Measurements from ENCODE around the gene UBAC2. TPM values are rescaled to one million over a fixed set of nuclear protein-coding genes. Genes with fewer than 3 reads are reported as not detected.
"Not testable (repeated sequence)": the region's sequence is repeated elsewhere in the genome, so short reads cannot be mapped to it uniquely, and the experiment has no call there.

Gene UBAC2
- total RNA-seq, 2 donors from 2014 or later = 72.7 to 80.4 TPM

DNA sequence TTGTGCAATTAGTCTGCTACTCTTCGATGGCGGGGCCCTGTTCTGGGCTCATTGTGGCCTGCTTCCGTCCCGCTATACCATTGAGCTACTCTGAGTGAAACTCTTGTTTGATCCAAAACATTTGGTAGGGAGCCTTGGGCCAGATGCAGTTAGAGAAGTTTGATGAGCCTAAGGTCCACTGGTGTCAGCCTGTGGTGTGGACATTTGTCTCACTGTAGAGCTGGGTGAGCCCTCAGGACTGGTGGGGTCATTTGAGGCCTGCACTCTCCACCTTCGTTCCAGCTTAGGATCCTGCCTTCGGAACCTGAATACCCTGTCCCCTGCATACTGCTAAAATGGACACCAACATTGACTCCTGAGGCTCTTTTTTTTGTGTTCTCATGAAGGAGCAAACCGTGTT, 6.9 kb downstream of the UBAC2 start:
- DNase-seq = peak; percentile 28

DNA sequence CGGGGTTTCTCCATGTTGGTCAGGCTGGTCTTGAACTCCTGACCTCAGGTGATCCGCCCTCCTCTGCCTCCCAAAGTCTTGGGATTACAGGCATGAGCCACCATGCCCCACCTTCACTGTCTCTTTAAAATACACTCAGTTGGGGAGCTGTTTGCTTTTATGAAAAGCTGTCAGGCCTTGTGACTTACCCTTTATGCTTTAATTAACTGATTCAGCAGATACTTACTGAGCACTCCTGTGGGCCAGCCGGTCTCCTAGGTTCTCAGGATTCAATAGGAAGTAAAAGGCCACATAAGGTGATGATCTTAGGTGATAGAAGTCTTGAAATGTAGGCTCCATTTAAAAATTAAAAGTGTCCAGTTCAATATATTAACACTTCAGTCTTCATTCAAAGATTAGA, 7.5 kb downstream of the UBAC2 start:
- Histone ChIP-seq H3K9ac (ENCODE audit: extremely low read depth, low read length, poor library complexity, severe bottlenecking) (no peak overlapping the region), H3K36me3 (ENCODE audit: control insufficient read depth, insufficient read depth, low read length) (peaks cover 17% of the 10 kb centered on the region), H3K4me1 (ENCODE audit: control insufficient read depth, insufficient read depth, low read length) (peaks cover 21% of the 10 kb centered on the region), H3K4me3 (ENCODE audit: low read length) (no peak overlapping the region), H3K27ac (ENCODE audit: low read depth, low read length) (no peak overlapping the region), H3K9me3 (ENCODE audit: control insufficient read depth, low read length) (no peaks in the 10 kb centered on the region), H3K27me3 (ENCODE audit: control insufficient read depth, insufficient read depth, low read length, poor library complexity, severe bottlenecking) (no peaks in the 10 kb centered on the region)
- no peak overlapping the region for H3K4me3 Mint-ChIP-seq
- no peaks in the 10 kb centered on the region for H3K27me3 Mint-ChIP-seq (ENCODE audit: insufficient read depth)
- H3K9me3 Mint-ChIP-seq = no peaks in the 10 kb centered on the region
- DNase-seq = peak; percentile 28
- 94% methylated on average over 2 to 3 of the region's 3 CpGs for WGBS, 2 experiments (ENCODE audit: insufficient coverage in 1 of 2, insufficient read length in 1 of 2)
- peaks cover 55% of the 10 kb centered on the region for H3K4me1 Mint-ChIP-seq
- peak overlapping the region; percentile 76 for H3K27ac Mint-ChIP-seq
- peaks cover 24% of the 10 kb centered on the region for H3K36me3 Mint-ChIP-seq (ENCODE audit: low read depth)
- TF ChIP-seq, protein P1, sequence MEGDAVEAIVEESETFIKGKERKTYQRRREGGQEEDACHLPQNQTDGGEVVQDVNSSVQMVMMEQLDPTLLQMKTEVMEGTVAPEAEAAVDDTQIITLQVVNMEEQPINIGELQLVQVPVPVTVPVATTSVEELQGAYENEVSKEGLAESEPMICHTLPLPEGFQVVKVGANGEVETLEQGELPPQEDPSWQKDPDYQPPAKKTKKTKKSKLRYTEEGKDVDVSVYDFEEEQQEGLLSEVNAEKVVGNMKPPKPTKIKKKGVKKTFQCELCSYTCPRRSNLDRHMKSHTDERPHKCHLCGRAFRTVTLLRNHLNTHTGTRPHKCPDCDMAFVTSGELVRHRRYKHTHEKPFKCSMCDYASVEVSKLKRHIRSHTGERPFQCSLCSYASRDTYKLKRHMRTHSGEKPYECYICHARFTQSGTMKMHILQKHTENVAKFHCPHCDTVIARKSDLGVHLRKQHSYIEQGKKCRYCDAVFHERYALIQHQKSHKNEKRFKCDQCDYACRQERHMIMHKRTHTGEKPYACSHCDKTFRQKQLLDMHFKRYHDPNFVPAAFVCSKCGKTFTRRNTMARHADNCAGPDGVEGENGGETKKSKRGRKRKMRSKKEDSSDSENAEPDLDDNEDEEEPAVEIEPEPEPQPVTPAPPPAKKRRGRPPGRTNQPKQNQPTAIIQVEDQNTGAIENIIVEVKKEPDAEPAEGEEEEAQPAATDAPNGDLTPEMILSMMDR (conservative IDR thresholded peaks at IDR 0.05) = no peak

More for the DNA sequence above, 6.9 kb downstream of the UBAC2 start:
- H3K27me3 Mint-ChIP-seq (ENCODE audit: insufficient read depth) = no peaks in the 10 kb centered on the region
- no peak overlapping the region for H3K4me3 Mint-ChIP-seq
- TF ChIP-seq, protein P1 (conservative IDR thresholded peaks at IDR 0.05) = no peak
- Histone ChIP-seq H3K27ac (ENCODE audit: low read depth, low read length) (no peak overlapping the region), H3K9me3 (ENCODE audit: control insufficient read depth, low read length) (no peaks in the 10 kb centered on the region), H3K4me3 (ENCODE audit: low read length) (no peak overlapping the region), H3K36me3 (ENCODE audit: control insufficient read depth, insufficient read depth, low read length) (peaks cover 12% of the 10 kb centered on the region), H3K27me3 (ENCODE audit: control insufficient read depth, insufficient read depth, low read length, poor library complexity, severe bottlenecking) (no peaks in the 10 kb centered on the region), H3K4me1 (ENCODE audit: control insufficient read depth, insufficient read depth, low read length) (peaks cover 22% of the 10 kb centered on the region), H3K9ac (ENCODE audit: extremely low read depth, low read length, poor library complexity, severe bottlenecking) (no peak overlapping the region)
- no peaks in the 10 kb centered on the region for H3K9me3 Mint-ChIP-seq
- peaks cover 21% of the 10 kb centered on the region for H3K36me3 Mint-ChIP-seq (ENCODE audit: low read depth)
- H3K4me1 Mint-ChIP-seq = peaks cover 59% of the 10 kb centered on the region
- no peak overlapping the region for H3K27ac Mint-ChIP-seq
- WGBS, 2 experiments (ENCODE audit: insufficient coverage in 1 of 2, insufficient read length in 1 of 2) = 97 to 100% methylated on average over 4 to 6 of the region's 7 CpGs

DNA sequence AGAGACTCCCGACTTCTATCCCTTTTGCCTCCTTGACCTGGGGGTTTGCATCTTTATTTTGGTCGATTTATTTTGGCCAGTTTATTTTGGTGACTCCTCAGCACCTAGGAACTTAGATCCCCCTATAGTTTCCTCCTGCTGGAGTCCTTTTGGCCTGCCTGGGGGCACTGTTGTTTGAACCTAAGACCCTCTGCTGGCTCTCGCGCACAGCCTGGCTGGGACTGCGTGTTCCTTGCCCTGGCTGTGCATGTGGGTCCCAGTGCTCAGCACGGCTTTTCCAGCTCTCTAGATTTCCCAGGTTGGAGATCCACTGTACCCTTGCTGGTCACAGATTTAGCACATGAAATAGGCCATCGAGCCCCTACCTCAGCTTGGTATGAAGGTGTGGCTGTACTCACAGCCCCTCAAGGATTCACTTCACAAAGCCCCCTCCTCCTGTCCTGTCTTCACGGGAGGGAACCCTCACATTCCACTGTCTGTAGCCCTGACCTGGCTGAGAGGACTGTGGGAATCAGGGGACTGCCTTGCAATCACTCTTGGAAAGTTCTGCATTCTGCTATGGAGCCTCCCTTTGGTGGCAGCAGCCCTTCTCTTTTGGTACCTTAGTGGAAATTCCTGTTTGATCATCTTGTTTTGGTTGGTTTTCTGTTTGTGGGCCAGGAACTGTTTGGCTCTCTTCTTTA, 8.3 kb downstream of the UBAC2 start:
- peaks cover 24% of the 10 kb centered on the region for H3K36me3 Mint-ChIP-seq (ENCODE audit: low read depth)
- no peaks in the 10 kb centered on the region for H3K27me3 ChIP-seq (ENCODE audit: control insufficient read depth, insufficient read depth, low read length, poor library complexity, severe bottlenecking)
- no peak overlapping the region for H3K4me3 ChIP-seq (ENCODE audit: low read length)
- peak overlapping the region; percentile 87 for H3K27ac Mint-ChIP-seq
- 92 to 94% methylated on average over 4 to 8 of the region's 8 CpGs for WGBS, 2 experiments (ENCODE audit: insufficient coverage in 1 of 2, insufficient read length in 1 of 2)
- H3K4me1 ChIP-seq (ENCODE audit: control insufficient read depth, insufficient read depth, low read length) = peaks cover 16% of the 10 kb centered on the region
- TF ChIP-seq, protein P1 (conservative IDR thresholded peaks at IDR 0.05) = no peak
- H3K36me3 ChIP-seq (ENCODE audit: control insufficient read depth, insufficient read depth, low read length) = peaks cover 18% of the 10 kb centered on the region
- H3K27me3 Mint-ChIP-seq (ENCODE audit: insufficient read depth) = no peaks in the 10 kb centered on the region
- H3K27ac ChIP-seq (ENCODE audit: low read depth, low read length) = no peak overlapping the region
- H3K4me1 Mint-ChIP-seq = peaks cover 47% of the 10 kb centered on the region
- no peaks in the 10 kb centered on the region for H3K9me3 Mint-ChIP-seq
- H3K4me3 Mint-ChIP-seq = no peak overlapping the region
- no peak overlapping the region for H3K9ac ChIP-seq (ENCODE audit: extremely low read depth, low read length, poor library complexity, severe bottlenecking)
- no peaks in the 10 kb centered on the region for H3K9me3 ChIP-seq (ENCODE audit: control insufficient read depth, low read length)
- peak; percentile 55 for DNase-seq

DNA sequence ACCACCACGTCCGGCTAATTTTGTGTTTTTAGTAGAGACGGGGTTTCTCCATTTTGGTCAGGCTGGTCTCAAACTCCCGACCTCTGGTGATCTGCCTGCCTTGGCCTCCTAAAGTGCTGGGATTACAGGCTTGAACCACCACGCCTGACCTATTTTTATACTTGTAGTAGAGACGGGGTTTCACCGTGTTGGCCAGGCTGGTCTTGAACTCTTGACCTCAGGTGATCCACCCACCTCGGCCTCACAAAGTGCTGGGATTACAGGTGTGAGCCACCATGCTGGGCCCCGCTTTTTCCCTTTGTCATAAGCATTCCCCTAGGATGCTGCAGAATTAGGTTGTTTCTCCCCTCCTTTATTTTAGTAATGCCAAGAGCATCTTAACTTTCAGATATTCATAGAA, 10.0 kb downstream of the UBAC2 start:
- Histone ChIP-seq H3K4me1 (ENCODE audit: control insufficient read depth, insufficient read depth, low read length) (peaks cover 16% of the 10 kb centered on the region), H3K36me3 (ENCODE audit: control insufficient read depth, insufficient read depth, low read length) (peaks cover 22% of the 10 kb centered on the region)
- H3K9me3 Mint-ChIP-seq; H3K27ac ChIP-seq (ENCODE audit: low read depth, low read length); H3K9ac ChIP-seq (ENCODE audit: extremely low read depth, low read length, poor library complexity, severe bottlenecking); H3K27me3 Mint-ChIP-seq (ENCODE audit: insufficient read depth); H3K9me3 ChIP-seq (ENCODE audit: control insufficient read depth, low read length); H3K27ac Mint-ChIP-seq; H3K27me3 ChIP-seq (ENCODE audit: control insufficient read depth, insufficient read depth, low read length, poor library complexity, severe bottlenecking); H3K4me3 ChIP-seq (ENCODE audit: low read length); H3K4me3 Mint-ChIP-seq: not testable (repeated sequence)
- Mint-ChIP-seq H3K36me3 (ENCODE audit: low read depth) (peaks cover 31% of the 10 kb centered on the region), H3K4me1 (peaks cover 37% of the 10 kb centered on the region)
- DNase-seq = peak; percentile 19
- WGBS, 2 experiments (ENCODE audit: insufficient coverage in 1 of 2, insufficient read length in 1 of 2) = 94 to 100% methylated on average over 6 to 9 of the region's 9 CpGs
